Stimulated activated CD8-positive, alpha-beta memory T cell treated with anti-CD3 and anti-CD28 coated beads, Interleukin-12 subunit alpha, Interleukin-12 subunit beta, amount 100 ng/mL, for 24 hours (primary cell): ENCODE results near the gene MRM1.

ENCODE experiments used
- DNase-seq: peaks from one replicate; pipeline ENCODE4 v3.0.0-alpha.2; 2020; ENCODE audit errors: extremely low read depth

MRM1 gene, protein sequence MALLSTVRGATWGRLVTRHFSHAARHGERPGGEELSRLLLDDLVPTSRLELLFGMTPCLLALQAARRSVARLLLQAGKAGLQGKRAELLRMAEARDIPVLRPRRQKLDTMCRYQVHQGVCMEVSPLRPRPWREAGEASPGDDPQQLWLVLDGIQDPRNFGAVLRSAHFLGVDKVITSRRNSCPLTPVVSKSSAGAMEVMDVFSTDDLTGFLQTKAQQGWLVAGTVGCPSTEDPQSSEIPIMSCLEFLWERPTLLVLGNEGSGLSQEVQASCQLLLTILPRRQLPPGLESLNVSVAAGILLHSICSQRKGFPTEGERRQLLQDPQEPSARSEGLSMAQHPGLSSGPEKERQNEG

DNA sequence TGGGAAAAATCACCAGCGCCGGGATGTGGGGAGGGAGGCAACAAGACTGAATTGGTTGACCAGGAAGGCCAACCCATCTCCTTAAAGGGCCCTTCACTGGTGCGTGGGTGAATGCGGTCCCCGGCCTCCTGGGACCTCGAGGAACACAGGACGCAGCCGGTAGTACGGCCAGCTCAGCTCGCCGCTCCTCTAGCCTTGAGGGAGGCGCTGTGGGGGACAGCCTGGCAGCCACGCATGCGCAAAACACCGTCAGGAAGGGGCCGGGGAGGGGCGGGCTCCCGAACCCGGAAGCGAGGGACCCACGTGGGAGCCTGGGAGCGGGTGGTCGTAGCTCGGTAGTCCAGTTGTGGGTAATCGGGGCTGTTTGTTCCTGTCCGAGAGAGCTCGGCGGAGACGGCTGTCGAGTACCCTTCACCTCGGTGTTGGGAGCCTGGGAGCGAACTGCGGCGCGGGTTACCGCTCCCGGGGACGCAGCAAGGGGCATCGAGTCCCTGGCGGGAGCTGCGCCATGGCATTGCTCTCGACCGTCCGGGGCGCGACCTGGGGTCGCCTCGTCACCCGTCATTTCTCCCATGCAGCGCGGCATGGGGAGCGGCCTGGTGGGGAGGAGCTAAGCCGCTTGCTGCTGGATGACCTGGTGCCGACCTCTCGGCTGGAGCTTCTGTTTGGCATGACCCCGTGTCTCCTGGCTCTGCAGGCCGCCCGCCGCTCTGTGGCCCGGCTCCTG, at the start of gene MRM1:
Gene MRM1, plus strand, starts transcription at position 281 of the 727 bp plus-strand sequence. Its CDS starts 228 bp downstream, at position 509.
- peak; percentile 73 for DNase-seq

DNA sequence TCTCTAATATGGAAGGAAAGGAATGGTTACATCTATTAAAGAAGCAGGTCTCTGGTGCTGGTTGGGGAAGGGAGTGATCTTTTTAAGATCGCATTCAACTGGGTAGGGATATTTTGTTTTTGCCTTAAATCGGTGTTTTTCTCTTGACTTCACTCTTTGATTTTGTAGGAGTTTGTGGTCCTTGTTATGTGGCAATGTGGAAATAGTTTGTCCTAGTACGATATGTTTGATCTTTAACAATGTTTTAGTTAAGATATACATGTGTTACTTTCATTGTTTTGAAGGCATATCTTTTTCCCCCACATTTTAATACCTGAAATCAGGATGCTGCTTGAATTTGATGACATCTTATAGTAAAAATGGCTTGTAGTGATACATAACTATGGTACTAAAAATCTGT, 47.9 kb upstream of the MRM1 start:
- no peak for DNase-seq

DNA sequence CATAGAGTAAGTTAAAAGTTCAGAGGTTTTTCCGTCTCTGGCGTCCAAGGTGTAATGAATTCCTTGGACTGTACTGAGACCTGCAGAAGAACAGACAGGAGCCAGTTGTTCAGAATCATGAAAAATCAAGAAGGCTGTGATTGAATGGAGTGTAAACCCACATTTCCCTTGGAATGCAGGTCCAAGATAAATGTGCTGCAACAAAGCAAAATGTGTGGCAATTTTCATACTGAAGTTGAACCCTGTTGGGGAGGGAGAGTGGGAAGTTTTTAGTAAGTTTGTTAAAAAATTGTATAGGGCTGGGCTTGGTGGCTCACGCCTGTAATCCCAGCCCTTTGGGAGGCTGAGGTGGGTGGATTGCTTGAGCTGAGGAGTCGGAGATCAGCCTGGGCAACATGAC, 35.3 kb upstream of the MRM1 start:
- DNase-seq = no peak

DNA sequence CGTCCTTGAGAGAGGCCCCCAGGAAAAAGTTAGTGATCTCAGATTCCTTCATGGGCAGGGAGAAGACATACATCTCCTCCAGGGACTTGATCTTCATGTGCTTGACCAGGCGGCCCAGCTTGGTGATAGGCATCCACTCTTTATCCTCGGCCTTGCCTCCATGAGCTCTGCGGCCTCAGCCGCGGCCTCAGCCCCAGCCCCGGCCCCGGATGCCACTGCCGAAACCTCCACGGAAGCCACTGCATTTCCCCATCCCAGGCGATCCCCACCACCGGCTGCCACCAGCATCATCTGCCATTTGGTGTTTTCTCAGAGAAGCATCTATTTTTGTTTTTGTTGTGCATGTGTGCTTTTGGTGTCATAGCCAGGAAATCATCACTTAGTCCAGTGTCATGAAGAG, 26.4 kb upstream of the MRM1 start:
- no peak for DNase-seq

DNA sequence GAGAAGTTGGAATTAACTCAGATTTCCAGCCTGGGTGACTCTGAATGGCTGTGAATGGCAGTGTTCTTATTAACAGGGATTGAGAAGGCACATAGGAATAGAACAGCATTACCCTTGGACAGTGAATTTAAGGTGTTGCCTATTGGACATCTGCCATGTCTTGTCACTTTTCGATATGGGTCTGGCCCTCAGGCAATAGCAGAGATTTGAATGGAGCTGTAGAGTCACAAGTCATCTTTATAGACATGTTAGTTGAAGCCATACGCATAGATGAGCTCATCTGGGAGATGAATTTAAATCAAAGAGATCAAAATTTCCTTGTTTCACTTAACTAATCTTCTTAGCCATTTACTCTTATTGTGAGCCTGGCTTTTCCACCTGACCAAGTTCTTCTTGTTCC, 24.6 kb upstream of the MRM1 start:
- no peak for DNase-seq

DNA sequence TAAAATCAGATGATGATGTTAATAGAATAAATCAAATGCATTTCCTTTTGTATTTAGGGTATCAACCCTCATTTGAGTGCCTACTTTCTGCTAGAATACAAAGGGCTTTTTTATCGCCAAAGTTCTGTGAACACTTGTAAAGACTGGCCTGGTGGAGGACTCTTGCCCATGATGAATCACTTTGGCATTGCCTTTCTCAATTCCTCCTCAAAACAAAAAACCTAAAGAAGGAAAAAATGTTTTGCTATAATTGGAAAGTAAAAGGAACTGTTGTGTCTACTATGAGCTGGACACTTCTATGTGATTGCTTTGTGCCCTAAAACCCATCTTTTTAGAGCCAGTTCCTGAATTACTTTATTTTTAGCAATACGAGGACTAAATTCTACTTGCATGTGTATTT, 22.7 kb upstream of the MRM1 start:
- no peak for DNase-seq

DNA sequence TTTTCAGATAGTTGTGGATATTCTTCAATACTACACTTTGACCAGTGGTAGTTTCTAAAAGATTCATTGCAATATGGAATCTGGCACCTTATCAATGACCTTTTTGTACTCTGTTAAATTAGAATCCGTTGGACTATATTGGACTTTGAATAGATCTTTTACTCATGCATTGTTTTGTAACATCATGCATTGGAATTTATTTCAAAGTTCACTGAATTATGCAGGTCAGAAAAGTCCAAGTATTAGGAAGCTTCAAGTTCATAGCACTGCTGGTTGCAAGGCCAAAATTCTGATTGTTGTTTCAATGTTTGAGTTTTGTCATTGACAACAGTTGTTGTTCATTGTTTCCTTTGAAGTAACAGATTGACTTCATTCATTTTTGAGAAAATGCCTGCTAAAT, 17.6 kb upstream of the MRM1 start:
- no peak for DNase-seq

DNA sequence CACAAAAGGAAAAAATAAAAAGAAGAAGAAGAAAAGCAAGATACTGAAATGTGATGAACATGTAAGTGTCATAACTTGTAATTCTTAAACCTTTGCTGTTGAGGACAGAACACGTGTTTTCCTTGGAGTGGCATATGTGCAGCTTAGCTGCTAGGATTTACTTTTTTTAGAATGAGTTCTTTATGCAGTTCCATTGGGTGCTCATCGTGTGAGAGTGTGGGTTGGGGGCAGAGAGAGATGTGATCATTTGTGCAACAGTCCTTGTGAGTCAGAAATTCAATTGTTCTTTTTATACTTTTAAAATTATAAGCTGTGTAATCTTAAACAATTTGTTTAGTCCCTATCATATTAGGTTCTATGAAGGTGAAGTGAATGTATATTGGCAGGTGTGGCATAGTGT, 15.2 kb upstream of the MRM1 start:
- no peak for DNase-seq

DNA sequence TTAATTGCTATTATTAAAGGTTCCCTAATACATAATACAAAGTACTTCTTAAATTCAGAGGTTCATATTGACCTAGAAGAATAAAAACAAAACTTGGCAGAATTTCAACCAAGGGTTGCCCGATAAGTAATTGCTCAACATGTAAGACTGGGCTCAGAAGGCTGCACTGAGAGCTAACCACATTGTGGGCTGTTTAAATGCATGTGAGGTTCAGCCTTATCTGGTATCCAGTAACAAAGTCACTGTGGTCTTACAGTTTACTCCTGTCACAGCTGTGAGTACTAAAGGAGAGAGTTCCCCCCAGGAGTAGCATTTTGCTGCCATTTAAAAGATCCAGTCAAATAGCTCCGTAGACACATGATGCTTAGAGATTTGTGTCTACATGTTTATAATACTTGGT, 11.3 kb upstream of the MRM1 start:
- no peak for DNase-seq

DNA sequence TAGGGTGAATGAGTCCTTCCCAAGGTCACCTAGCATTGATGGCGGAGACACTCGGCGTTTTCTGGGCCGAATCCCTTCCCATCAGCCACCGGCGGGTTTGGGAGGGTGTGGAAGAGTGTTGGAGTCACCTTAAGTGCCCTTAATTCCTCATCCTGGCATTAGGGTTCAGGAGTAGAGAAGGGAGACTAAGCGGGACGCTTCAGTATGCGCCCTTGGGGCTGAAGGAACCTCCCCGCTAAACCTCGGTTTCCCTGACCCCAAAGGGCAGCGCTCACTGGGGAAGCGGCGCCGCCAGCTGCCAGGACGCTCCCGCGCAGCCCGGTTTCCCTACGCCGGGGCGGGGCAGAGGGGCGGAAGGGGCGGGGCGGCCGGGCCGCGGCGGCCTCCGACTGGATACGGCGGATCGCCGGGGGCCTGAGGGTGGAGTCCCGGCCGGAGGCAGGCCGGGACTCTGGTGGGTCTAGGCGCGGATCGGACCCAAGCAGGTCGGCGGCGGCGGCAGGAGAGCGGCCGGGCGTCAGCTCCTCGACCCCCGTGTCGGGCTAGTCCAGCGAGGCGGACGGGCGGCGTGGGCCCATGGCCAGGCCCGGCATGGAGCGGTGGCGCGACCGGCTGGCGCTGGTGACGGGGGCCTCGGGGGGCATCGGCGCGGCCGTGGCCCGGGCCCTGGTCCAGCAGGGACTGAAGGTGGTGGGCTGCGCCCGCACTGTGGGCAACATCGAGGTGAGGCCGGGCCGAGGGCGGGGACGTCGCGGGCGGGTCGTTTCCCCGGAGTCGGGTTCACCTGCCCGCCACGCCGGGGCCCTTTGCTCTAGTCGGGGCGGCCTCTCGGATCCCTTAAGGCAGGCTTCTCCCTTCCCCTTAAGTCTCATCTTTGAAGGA, 9.7 kb upstream of the MRM1 start, which contains the start of gene DHRS11:
Gene DHRS11, plus strand, starts transcription at position 446 of the 882 bp plus-strand sequence. Its CDS starts 131 bp downstream, at position 577.
- DNase-seq = peak; percentile 47

DNA sequence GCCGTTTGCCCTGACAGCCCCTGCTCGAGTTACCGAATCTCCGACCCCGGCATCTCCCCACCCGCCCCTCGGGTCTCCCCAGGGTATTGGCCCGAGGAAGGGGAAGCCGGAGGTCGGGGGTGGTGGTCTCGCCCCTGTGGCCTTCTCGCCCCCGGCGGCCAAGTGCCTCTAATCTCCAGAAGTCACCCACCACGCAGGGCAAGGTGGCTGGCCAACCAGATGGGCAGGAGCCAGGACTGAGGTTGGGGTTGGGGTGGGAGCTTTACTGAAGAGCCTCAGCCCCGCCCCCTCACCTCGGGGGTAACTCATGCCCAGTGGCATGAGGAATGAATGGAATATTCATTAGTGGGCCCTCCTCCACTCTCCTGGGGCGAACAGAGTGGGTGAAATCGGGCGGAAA, 9.1 kb upstream of the MRM1 start:
- no peak for DNase-seq

DNA sequence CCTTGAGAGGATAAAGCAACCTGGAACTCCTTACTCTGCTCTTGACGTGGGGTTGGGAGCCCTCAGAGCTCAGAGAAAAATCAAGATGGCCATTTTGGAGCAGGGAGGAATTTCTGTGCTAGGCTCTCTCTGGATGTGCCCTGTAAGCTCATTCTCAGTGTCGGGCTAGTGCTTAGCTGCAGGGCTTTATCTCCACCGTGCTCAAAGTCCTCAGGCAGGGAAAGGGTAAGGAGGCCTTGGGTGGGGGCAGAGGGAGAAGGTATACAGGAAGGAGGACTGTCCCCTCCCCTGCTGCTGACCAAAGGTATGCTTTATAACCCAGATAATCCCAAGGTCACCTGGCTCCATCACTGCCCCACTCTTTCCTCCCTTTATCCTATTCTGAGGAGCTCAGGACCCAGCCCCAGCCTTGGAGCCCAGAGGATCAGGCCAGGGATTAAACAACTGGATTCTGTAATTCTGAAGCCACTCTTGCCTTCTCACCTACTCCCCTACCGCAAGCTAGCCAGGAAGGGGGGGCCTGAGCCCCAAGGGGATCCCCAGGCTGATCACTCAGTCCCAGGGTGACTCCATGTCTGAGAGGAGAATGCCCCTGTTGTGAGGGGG, 8.6 kb upstream of the MRM1 start:
- no peak for DNase-seq

DNA sequence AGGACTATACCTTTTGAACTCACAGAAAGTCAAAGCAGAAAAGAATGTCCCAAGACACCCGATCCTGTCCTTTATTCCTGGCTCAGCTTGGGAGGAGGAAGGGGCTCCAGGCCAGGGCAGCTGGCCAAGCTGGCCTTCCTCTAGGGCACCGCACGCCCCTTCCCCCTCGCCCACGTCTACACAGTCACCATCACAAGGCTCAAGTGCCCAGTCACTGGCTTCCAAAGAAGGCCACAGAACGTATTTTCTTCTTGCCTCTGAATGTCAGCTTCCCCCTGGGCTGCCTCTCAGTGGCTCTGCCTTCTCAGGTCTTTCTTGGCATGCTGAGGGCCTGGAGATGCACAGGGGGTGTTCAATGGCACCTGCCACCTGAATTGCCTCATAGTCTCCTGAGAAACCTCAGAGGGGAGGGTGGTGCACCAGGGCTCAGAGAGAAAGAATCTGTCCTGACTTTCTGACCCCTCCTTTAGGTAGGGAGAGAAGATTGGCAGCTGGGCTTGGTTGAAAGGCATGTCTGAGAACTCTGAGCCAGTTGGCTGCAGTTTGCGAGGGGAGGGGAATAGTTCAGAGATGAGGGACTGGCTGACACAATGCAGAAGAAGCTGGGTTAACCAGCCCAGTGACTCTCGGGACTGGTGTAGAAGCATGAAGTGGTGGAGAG, 7.6 kb upstream of the MRM1 start:
- DNase-seq = no peak

DNA sequence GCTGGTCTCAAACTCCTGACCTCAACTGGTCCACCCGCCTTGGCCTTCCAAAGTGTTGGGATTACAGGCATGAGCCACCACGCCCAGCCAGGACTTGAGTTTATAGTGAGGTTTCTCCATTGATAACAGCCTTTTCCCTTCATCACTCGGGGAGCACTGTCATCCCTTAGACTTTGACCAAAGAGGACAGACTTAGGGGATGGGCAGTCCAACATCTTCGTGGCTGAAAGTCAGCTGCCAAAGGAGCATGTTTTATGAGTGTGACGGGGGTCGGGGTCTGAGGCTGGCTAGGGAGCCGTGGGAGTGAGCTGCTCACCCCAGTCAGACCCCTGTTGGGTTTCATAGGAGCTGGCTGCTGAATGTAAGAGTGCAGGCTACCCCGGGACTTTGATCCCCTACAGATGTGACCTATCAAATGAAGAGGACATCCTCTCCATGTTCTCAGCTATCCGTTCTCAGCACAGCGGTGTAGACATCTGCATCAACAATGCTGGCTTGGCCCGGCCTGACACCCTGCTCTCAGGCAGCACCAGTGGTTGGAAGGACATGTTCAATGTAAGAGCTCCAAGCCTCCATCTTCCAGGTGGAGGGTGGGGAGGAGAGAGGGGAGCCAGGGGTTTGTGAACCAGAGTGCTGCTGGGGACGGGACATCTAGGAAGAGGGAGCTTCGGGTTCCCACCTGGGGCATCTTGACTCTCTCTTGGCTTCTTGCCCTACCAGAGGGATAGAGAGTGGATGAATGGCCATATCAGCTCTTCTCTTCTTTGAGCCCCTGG, 6.6 kb upstream of the MRM1 start:
- no peak for DNase-seq

DNA sequence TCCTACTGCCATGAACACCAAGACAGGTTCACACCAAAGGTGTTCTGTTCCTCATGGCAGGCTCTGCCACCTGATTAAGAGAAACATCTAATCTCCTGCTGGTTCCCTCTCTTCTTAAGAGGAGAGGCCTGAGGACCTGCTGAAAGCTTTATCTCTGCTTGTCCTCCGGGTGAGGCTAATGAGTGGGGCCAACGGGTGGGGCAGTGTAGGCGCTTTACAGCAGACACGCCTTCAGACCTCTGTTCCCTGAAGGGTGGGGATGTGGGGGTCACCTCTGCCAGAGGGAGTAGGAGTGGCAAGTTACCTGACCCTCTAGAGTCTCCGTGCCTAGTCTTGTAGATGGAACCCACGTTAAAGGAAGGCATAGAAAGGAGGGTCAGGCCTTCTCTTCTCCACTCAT, 4.2 kb upstream of the MRM1 start:
- DNase-seq = no peak

DNA sequence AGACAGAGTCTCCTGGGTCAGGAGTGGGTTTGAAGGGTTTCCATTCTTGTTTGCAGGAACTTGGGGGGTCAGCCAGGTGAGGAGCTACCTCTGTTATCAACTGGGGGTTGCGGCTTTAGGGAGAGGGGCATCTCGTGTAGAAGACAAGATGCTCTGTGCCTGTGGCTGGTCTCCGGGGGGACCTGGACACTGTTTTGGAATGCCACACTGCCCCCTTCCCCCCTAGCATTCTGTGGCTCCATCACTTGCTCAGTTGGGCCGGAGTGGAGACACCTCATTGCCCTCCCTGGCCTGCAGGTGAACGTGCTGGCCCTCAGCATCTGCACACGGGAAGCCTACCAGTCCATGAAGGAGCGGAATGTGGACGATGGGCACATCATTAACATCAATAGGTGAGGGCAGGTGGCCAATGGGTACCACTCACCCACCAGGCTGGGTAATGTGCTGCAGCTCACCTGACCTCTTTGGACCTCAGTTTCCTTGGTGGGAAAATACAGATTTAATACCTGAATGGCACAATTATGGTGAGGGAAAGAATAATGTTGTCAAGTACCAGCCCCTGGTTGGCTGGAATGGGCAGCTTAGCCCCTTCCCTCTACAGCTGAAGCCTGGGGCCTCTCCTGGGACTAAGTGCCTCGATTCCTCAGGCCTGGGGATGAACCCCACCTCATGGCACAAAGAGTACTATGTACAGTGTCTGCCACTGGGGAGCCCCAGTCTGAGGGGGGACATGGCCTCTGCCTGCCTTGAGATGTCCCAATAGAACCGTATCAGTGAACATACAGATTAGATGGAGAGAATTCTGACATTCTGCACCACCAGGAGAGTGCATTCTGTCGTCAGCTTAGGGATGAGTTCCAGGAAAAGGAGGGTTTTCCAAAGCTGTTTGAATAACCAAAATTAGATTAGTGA, 3.3 kb upstream of the MRM1 start:
- no peak for DNase-seq

DNA sequence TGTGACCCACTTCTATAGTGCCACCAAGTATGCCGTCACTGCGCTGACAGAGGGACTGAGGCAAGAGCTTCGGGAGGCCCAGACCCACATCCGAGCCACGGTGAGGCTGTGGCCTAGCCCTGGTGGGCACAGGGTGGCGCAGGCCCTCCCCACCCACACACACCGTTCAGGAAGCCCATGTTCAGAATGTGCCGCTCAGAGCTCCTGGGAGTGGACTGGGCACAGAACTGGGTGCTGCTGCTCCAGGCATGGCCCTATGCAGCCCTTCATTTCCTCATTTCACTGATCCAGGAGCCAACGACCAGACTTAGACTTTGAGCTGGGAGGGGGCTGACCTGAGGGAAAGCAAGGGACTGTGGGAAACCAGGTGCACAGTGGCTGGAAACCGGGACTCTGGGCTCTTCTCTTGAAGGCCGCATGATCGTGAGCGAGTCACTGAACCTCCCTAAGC, 2.4 kb upstream of the MRM1 start:
- no peak for DNase-seq

DNA sequence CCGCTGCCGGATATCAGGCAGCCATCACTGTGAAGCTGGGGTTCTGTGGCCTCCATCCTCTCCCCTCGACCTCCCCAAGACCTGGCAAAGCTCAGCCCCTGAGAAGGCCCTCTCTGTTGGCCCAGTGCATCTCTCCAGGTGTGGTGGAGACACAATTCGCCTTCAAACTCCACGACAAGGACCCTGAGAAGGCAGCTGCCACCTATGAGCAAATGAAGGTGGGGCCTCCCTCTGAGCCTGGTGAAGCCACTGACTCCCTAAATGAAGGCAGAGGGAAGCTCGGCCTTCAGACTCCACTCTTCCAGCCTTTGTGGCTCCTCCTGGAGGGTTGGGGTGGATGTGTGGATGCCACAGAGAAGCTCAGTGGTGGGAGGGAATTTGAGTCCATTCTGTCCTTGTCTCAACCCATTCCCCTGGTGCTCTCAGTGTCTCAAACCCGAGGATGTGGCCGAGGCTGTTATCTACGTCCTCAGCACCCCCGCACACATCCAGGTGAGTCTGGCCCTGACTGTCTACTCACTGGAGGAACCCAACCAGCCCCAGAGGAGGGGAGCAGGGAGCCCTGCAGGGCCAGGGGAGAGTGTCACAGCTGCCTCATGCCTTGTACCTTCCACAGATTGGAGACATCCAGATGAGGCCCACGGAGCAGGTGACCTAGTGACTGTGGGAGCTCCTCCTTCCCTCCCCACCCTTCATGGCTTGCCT, 1.7 kb upstream of the MRM1 start:
- DNase-seq = no peak

DNA sequence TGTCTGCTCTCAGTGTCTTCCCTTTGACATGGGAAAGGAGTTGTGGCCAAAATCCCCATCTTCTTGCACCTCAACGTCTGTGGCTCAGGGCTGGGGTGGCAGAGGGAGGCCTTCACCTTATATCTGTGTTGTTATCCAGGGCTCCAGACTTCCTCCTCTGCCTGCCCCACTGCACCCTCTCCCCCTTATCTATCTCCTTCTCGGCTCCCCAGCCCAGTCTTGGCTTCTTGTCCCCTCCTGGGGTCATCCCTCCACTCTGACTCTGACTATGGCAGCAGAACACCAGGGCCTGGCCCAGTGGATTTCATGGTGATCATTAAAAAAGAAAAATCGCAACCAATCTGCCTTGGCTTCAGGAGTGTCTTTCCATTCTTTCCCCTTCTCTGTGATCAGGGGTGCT, 918 bp upstream of the MRM1 start:
- DNase-seq = no peak
